ENCODE measurements around the gene PLXNA4.

Gene PLXNA4

GRCh38 chr7:132336797-132337196 is 239.5 kb downstream of the PLXNA4 start:
- H3K4me3 ChIP-seq (ENCODE audit: low read depth, low read length): no peak overlapping the region
- no peaks in the 10 kb centered on the region for H3K9me3 ChIP-seq (ENCODE audit: control insufficient read depth, insufficient read depth, low read length)
- no peak overlapping the region for H3K27ac ChIP-seq (ENCODE audit: low read depth, low read length)
- H3K36me3 ChIP-seq (ENCODE audit: control insufficient read depth, insufficient read depth, low read length): no peaks in the 10 kb centered on the region
- H3K9ac ChIP-seq (ENCODE audit: low read depth, low read length): no peak overlapping the region
- no peaks in the 10 kb centered on the region for H3K4me1 ChIP-seq (ENCODE audit: control insufficient read depth, insufficient read depth, low read length)
- H3K27me3 ChIP-seq (ENCODE audit: control insufficient read depth, insufficient read depth, low read length): no peaks in the 10 kb centered on the region

GRCh38 chr7:132333301-132333700 is 243.0 kb downstream of the PLXNA4 start:
- H3K36me3 ChIP-seq (ENCODE audit: control insufficient read depth, insufficient read depth, low read length): no peaks in the 10 kb centered on the region
- no peaks in the 10 kb centered on the region for H3K9me3 ChIP-seq (ENCODE audit: control insufficient read depth, insufficient read depth, low read length)
- H3K9ac ChIP-seq (ENCODE audit: low read depth, low read length): no peak overlapping the region
- H3K27me3 ChIP-seq (ENCODE audit: control insufficient read depth, insufficient read depth, low read length): no peaks in the 10 kb centered on the region
- no peak overlapping the region for H3K27ac ChIP-seq (ENCODE audit: low read depth, low read length)
- H3K4me1 ChIP-seq (ENCODE audit: control insufficient read depth, insufficient read depth, low read length): no peaks in the 10 kb centered on the region
- H3K4me3 ChIP-seq (ENCODE audit: low read depth, low read length): no peak overlapping the region

- H3K4me3 ChIP-seq (ENCODE audit: low read depth, low read length): no peak overlapping the region
- H3K9me3 ChIP-seq (ENCODE audit: control insufficient read depth, insufficient read depth, low read length): no peaks in the 10 kb centered on the region
- H3K27ac ChIP-seq (ENCODE audit: low read depth, low read length): no peak overlapping the region
- H3K9ac ChIP-seq (ENCODE audit: low read depth, low read length): no peak overlapping the region
- no peaks in the 10 kb centered on the region for H3K27me3 ChIP-seq (ENCODE audit: control insufficient read depth, insufficient read depth, low read length)
- no peaks in the 10 kb centered on the region for H3K36me3 ChIP-seq (ENCODE audit: control insufficient read depth, insufficient read depth, low read length)
- no peaks in the 10 kb centered on the region for H3K4me1 ChIP-seq (ENCODE audit: control insufficient read depth, insufficient read depth, low read length)
These were observed 247.5 kb downstream of the PLXNA4 start for GRCh38 chr7:132328760-132329159.

GRCh38 chr7:132328047-132328620 is 248.1 kb downstream of the PLXNA4 start:
- no peaks in the 10 kb centered on the region for H3K27me3 ChIP-seq (ENCODE audit: control insufficient read depth, insufficient read depth, low read length)
- no peak overlapping the region for H3K27ac ChIP-seq (ENCODE audit: low read depth, low read length)
- no peak overlapping the region for H3K9ac ChIP-seq (ENCODE audit: low read depth, low read length)
- H3K9me3 ChIP-seq (ENCODE audit: control insufficient read depth, insufficient read depth, low read length): no peaks in the 10 kb centered on the region
- no peak overlapping the region for H3K4me3 ChIP-seq (ENCODE audit: low read depth, low read length)
- no peaks in the 10 kb centered on the region for H3K36me3 ChIP-seq (ENCODE audit: control insufficient read depth, insufficient read depth, low read length)
- no peaks in the 10 kb centered on the region for H3K4me1 ChIP-seq (ENCODE audit: control insufficient read depth, insufficient read depth, low read length)

- H3K4me3 ChIP-seq (ENCODE audit: low read depth, low read length): no peak overlapping the region
- no peak overlapping the region for H3K27ac ChIP-seq (ENCODE audit: low read depth, low read length)
- no peaks in the 10 kb centered on the region for H3K36me3 ChIP-seq (ENCODE audit: control insufficient read depth, insufficient read depth, low read length)
- H3K9me3 ChIP-seq (ENCODE audit: control insufficient read depth, insufficient read depth, low read length): no peaks in the 10 kb centered on the region
- H3K27me3 ChIP-seq (ENCODE audit: control insufficient read depth, insufficient read depth, low read length): no peaks in the 10 kb centered on the region
- no peak overlapping the region for H3K9ac ChIP-seq (ENCODE audit: low read depth, low read length)
- no peaks in the 10 kb centered on the region for H3K4me1 ChIP-seq (ENCODE audit: control insufficient read depth, insufficient read depth, low read length)
These were observed 249.2 kb downstream of the PLXNA4 start for GRCh38 chr7:132326878-132327589.

- Histone ChIP-seq H3K27me3 (ENCODE audit: control insufficient read depth, insufficient read depth, low read length) (peaks cover 21% of the 10 kb centered on the region; the same call in 1 of the 2 replicates), H3K36me3 (ENCODE audit: control insufficient read depth, insufficient read depth, low read length) (no peaks in the 10 kb centered on the region), H3K4me3 (ENCODE audit: low read depth, low read length) (no peak overlapping the region), H3K9me3 (ENCODE audit: control insufficient read depth, insufficient read depth, low read length) (no peaks in the 10 kb centered on the region), H3K9ac (ENCODE audit: low read depth, low read length) (no peak overlapping the region), H3K4me1 (ENCODE audit: control insufficient read depth, insufficient read depth, low read length) (peaks cover 5% of the 10 kb centered on the region; the same call in 1 of the 2 replicates), H3K27ac (ENCODE audit: low read depth, low read length) (no peak overlapping the region)
These were observed 253.3 kb downstream of the PLXNA4 start for GRCh38 chr7:132322970-132323369.

- Histone ChIP-seq H3K4me3 (ENCODE audit: low read depth, low read length) (no peak overlapping the region), H3K27ac (ENCODE audit: low read depth, low read length) (no peak overlapping the region), H3K4me1 (ENCODE audit: control insufficient read depth, insufficient read depth, low read length) (peaks cover 5% of the 10 kb centered on the region; the same call in 1 of the 2 replicates), H3K9me3 (ENCODE audit: control insufficient read depth, insufficient read depth, low read length) (no peaks in the 10 kb centered on the region), H3K9ac (ENCODE audit: low read depth, low read length) (no peak overlapping the region), H3K27me3 (ENCODE audit: control insufficient read depth, insufficient read depth, low read length) (peaks cover 21% of the 10 kb centered on the region; the same call in 1 of the 2 replicates), H3K36me3 (ENCODE audit: control insufficient read depth, insufficient read depth, low read length) (no peaks in the 10 kb centered on the region)
These were observed 254.9 kb downstream of the PLXNA4 start for GRCh38 chr7:132321387-132321786.

GRCh38 chr7:132319481-132319880 is 256.8 kb downstream of the PLXNA4 start:
- H3K9me3 ChIP-seq (ENCODE audit: control insufficient read depth, insufficient read depth, low read length): no peaks in the 10 kb centered on the region
- no peak overlapping the region for H3K27ac ChIP-seq (ENCODE audit: low read depth, low read length)
- no peaks in the 10 kb centered on the region for H3K36me3 ChIP-seq (ENCODE audit: control insufficient read depth, insufficient read depth, low read length)
- H3K4me3 ChIP-seq (ENCODE audit: low read depth, low read length): no peak overlapping the region
- peaks cover 21% of the 10 kb centered on the region; the same call in 1 of the 2 replicates for H3K27me3 ChIP-seq (ENCODE audit: control insufficient read depth, insufficient read depth, low read length)
- H3K9ac ChIP-seq (ENCODE audit: low read depth, low read length): no peak overlapping the region
- H3K4me1 ChIP-seq (ENCODE audit: control insufficient read depth, insufficient read depth, low read length): peaks cover 5% of the 10 kb centered on the region; the same call in 1 of the 2 replicates

- no peak overlapping the region for H3K9ac ChIP-seq (ENCODE audit: low read depth, low read length)
- H3K4me3 ChIP-seq (ENCODE audit: low read depth, low read length): peak overlapping the region; percentile 5; the same call in 1 of the 2 replicates
These were observed 257.6 kb downstream of the PLXNA4 start for GRCh38 chr7:132318352-132319318.

GRCh38 chr7:132317701-132318351 is 258.4 kb downstream of the PLXNA4 start:
- Histone ChIP-seq H3K9ac (ENCODE audit: low read depth, low read length) (no peak overlapping the region), H3K4me1 (ENCODE audit: control insufficient read depth, insufficient read depth, low read length) (peaks cover 5% of the 10 kb centered on the region; the same call in 1 of the 2 replicates), H3K9me3 (ENCODE audit: control insufficient read depth, insufficient read depth, low read length) (no peaks in the 10 kb centered on the region), H3K27ac (ENCODE audit: low read depth, low read length) (no peak overlapping the region), H3K27me3 (ENCODE audit: control insufficient read depth, insufficient read depth, low read length) (peaks cover 21% of the 10 kb centered on the region; the same call in 1 of the 2 replicates), H3K36me3 (ENCODE audit: control insufficient read depth, insufficient read depth, low read length) (no peaks in the 10 kb centered on the region), H3K4me3 (ENCODE audit: low read depth, low read length) (no peak overlapping the region)

More at GRCh38 chr7:132318352-132319318, 257.6 kb downstream of the PLXNA4 start:
- Histone ChIP-seq H3K9me3 (ENCODE audit: control insufficient read depth, insufficient read depth, low read length) (no peaks in the 10 kb centered on the region), H3K36me3 (ENCODE audit: control insufficient read depth, insufficient read depth, low read length) (no peaks in the 10 kb centered on the region), H3K27ac (ENCODE audit: low read depth, low read length) (no peak overlapping the region), H3K4me1 (ENCODE audit: control insufficient read depth, insufficient read depth, low read length) (peaks cover 5% of the 10 kb centered on the region; the same call in 1 of the 2 replicates), H3K27me3 (ENCODE audit: control insufficient read depth, insufficient read depth, low read length) (peaks cover 21% of the 10 kb centered on the region; the same call in 1 of the 2 replicates)
